Putamen (tissue), 1 donor: ENCODE results near the gene TEX44.
"Not testable (repeated sequence)": the region's sequence is repeated elsewhere in the genome, so short reads cannot be mapped to it uniquely, and the experiment has no call there.

ENCODE experiments used
- DNase-seq: peaks from one replicate; pipeline ENCODE4 v3.0.0-alpha.2; 2016; ENCODE audit warnings: low spot score

The TEX44 gene

GRCh38 chr2:231592636-231593145, at the start of gene TEX44:
TSS of gene TEX44 (plus strand) at chr2:231592864. CDS start at chr2:231592952, 88 bp downstream.
- DNase-seq = no peak

- DNase-seq = no peak
These were observed 47.4 kb upstream of the TEX44 start for GRCh38 chr2:231545105-231545902.

- no peak for DNase-seq
These were observed 46.5 kb upstream of the TEX44 start for GRCh38 chr2:231546014-231546715.

- no peak for DNase-seq
These were observed 45.2 kb upstream of the TEX44 start for GRCh38 chr2:231547315-231548110.

GRCh38 chr2:231548752-231549151, 43.9 kb upstream of the TEX44 start:
- DNase-seq = no peak

- no peak for DNase-seq
These were observed 43.0 kb upstream of the TEX44 start for GRCh38 chr2:231549446-231550239.

GRCh38 chr2:231552752-231553151, 39.9 kb upstream of the TEX44 start:
- DNase-seq = no peak

- no peak for DNase-seq
These were observed 38.3 kb upstream of the TEX44 start for GRCh38 chr2:231554327-231554726.

GRCh38 chr2:231554748-231555545, 37.7 kb upstream of the TEX44 start:
- no peak for DNase-seq

- not testable (repeated sequence) for DNase-seq
These were observed 36.2 kb upstream of the TEX44 start for GRCh38 chr2:231556496-231556895.

GRCh38 chr2:231556981-231557380, 35.7 kb upstream of the TEX44 start:
- no peak for DNase-seq

GRCh38 chr2:231557571-231558217, 35.0 kb upstream of the TEX44 start:
- peak; percentile 59 for DNase-seq

GRCh38 chr2:231563378-231563961, 29.2 kb upstream of the TEX44 start:
- peak; percentile 80 for DNase-seq

- no peak for DNase-seq
These were observed 26.6 kb upstream of the TEX44 start for GRCh38 chr2:231565887-231566594.

- no peak for DNase-seq
These were observed 25.5 kb upstream of the TEX44 start for GRCh38 chr2:231567159-231567558.

GRCh38 chr2:231568098-231568784, 24.4 kb upstream of the TEX44 start:
- no peak for DNase-seq

GRCh38 chr2:231568785-231569435, 23.8 kb upstream of the TEX44 start:
- DNase-seq = no peak

GRCh38 chr2:231570915-231571314, 21.7 kb upstream of the TEX44 start:
- not testable (repeated sequence) for DNase-seq
